Measurements from ENCODE around the gene SRL.

DNA sequence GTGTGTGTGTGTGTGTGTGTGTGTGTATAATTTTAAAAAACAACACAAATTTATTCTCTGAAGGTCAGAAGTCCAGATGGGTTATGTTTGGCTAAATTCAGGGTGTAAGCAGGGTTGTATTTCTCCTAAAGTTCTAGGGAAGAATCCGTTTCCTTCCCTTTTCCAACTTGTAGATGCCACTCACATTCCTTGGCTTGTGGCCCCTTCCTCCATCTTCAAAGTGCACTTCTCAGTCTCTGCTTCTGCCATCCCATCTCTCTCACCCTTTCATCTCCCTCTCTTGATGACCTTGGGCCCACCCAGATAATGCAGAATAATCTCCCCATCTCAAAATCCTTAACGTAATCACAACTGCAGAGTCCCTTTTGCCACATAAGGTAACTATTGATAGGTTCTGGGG lies 38.7 kb upstream of the SRL start:
- TF ChIP-seq, protein P1, sequence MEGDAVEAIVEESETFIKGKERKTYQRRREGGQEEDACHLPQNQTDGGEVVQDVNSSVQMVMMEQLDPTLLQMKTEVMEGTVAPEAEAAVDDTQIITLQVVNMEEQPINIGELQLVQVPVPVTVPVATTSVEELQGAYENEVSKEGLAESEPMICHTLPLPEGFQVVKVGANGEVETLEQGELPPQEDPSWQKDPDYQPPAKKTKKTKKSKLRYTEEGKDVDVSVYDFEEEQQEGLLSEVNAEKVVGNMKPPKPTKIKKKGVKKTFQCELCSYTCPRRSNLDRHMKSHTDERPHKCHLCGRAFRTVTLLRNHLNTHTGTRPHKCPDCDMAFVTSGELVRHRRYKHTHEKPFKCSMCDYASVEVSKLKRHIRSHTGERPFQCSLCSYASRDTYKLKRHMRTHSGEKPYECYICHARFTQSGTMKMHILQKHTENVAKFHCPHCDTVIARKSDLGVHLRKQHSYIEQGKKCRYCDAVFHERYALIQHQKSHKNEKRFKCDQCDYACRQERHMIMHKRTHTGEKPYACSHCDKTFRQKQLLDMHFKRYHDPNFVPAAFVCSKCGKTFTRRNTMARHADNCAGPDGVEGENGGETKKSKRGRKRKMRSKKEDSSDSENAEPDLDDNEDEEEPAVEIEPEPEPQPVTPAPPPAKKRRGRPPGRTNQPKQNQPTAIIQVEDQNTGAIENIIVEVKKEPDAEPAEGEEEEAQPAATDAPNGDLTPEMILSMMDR (IDR thresholded peaks at IDR 0.05), result no peak
- no peak for TF ChIP-seq EZH2 (IDR thresholded peaks at IDR 0.05; ENCODE audit: borderline replicate concordance, insufficient read depth, low read depth, low read length, poor library complexity, severe bottlenecking)
